ENCODE results near the gene ABCA7. TPM values are rescaled to one million over a fixed set of nuclear protein-coding genes. Genes with fewer than 3 reads are reported as not detected.

The ABCA7 gene
- total and polyA plus RNA-seq, 2 of the 13 experiments (the other 11 are each of a cell fraction or from before 2014, with no cell fraction given), result 4.4 to 32.4 TPM

- ChIA-PET POLR2A (no interaction called here), CTCF (ENCODE audit: low intra/inter-chr PET ratio, low total read pairs) (no interaction called here)
- no peak for DNase-seq (ENCODE audit: low spot score)
- Histone ChIP-seq H3K4me1 (ENCODE audit: insufficient read depth, low read length) (peaks cover 36% of the 10 kb centered on the region), H3K36me3 (replicated peaks in 1 of 2; ENCODE audit: control insufficient read depth in 1 of 2, insufficient read depth in 2 of 2, low read length in 2 of 2) (peaks cover 3 to 4% of the 10 kb centered on the region in 2 experiments; a peak in 2 of 5 replicates), H3K4me3 (replicated peaks in 1 of 3; ENCODE audit: insufficient read depth in 1 of 3, low read depth in 2 of 3, low read length in 3 of 3) (no peak overlapping the region), H3K9me3 (ENCODE audit: low read length) (no peaks in the 10 kb centered on the region), H3K79me2 (ENCODE audit: insufficient read depth, low read length) (no peaks in the 10 kb centered on the region), H3K27ac (ENCODE audit: extremely low read length, insufficient read depth, low read length) (no peak overlapping the region), H4K20me1 (ENCODE audit: insufficient read depth, low read length) (no peaks in the 10 kb centered on the region), H3K27me3 (ENCODE audit: control insufficient read depth in 1 of 2, insufficient read depth in 2 of 2, low read length in 2 of 2) (no peaks in the 10 kb centered on the region; a peak in 1 of 5 replicates), H3K4me2 (ENCODE audit: low read depth, low read length) (no peak overlapping the region), H3K9ac (ENCODE audit: insufficient read depth, low read depth, low read length) (no peak overlapping the region), H2AFZ (ENCODE audit: low read length) (no peak overlapping the region)
- ATAC-seq, result no peak
- intact Hi-C loops (cut with micrococcal nuclease; ENCODE audit: unreplicated experiment) (no loop called here), in situ Hi-C loops (cut with HindIII; ENCODE audit: extremely low pct_ligation_motif_present, low pct_unique_long_range_greater_than_20kb) (no loop called here)
- BruUV-seq (replicated peaks), result no TSS peak
- TF ChIP-seq ZNF567 (CRISPR knock-in tag; IDR thresholded peaks at IDR 0.05; ENCODE audit: borderline replicate concordance) (no peak), ZNF510 (CRISPR knock-in tag; IDR thresholded peaks at IDR 0.05; ENCODE audit: low read depth) (no peak), EHMT2 (IDR thresholded peaks at IDR 0.05; ENCODE audit: borderline replicate concordance, low read depth, low read length) (no peak), PRMT3 (CRISPR knock-in tag; IDR thresholded peaks at IDR 0.05; ENCODE audit: borderline replicate concordance, low read depth) (no peak), SRSF4 (IDR thresholded peaks at IDR 0.05; ENCODE audit: low read depth, low read length, poor library complexity, severe bottlenecking) (no peak), ZNF224 (CRISPR knock-in tag; IDR thresholded peaks at IDR 0.05) (no peak), SYNCRIP (IDR thresholded peaks at IDR 0.05; ENCODE audit: insufficient read depth, low read depth, low read length) (no peak), SP4 (CRISPR knock-in tag; IDR thresholded peaks at IDR 0.05) (0 out of 2 replicates have a peak, but pooled peaks have one; percentile 38), RBFOX2 (IDR thresholded peaks at IDR 0.05; ENCODE audit: low read depth, low read length) (peak; percentile 44; the same call in 1 of the 2 replicates), ZEB1 (IDR thresholded peaks at IDR 0.05; ENCODE audit: insufficient replicate concordance, low read depth) (no peak), ZNF136 (CRISPR knock-in tag; IDR thresholded peaks at IDR 0.05; ENCODE audit: low read depth) (no peak), MED1 (CRISPR knock-in tag; IDR thresholded peaks at IDR 0.05) (no peak), NR2F1 (CRISPR knock-in tag; IDR thresholded peaks at IDR 0.05) (no peak), NR1H2 (CRISPR knock-in tag; IDR thresholded peaks at IDR 0.05; ENCODE audit: borderline replicate concordance, low read depth) (no peak), PTBP1 (IDR thresholded peaks at IDR 0.05; ENCODE audit: low read depth, low read length, poor library complexity, severe bottlenecking) (no peak), POLR2G (IDR thresholded peaks at IDR 0.05; ENCODE audit: low read depth, low read length) (0 out of 2 replicates have a peak, but pooled peaks have one; percentile 9), HNRNPL (IDR thresholded peaks at IDR 0.05; ENCODE audit: low read depth, low read length) (0 out of 2 replicates have a peak, but pooled peaks have one; percentile 49), SUZ12 (IDR thresholded peaks at IDR 0.05; ENCODE audit: low read depth, low read length) (no peak)
- TF ChIP-seq, protein P1, sequence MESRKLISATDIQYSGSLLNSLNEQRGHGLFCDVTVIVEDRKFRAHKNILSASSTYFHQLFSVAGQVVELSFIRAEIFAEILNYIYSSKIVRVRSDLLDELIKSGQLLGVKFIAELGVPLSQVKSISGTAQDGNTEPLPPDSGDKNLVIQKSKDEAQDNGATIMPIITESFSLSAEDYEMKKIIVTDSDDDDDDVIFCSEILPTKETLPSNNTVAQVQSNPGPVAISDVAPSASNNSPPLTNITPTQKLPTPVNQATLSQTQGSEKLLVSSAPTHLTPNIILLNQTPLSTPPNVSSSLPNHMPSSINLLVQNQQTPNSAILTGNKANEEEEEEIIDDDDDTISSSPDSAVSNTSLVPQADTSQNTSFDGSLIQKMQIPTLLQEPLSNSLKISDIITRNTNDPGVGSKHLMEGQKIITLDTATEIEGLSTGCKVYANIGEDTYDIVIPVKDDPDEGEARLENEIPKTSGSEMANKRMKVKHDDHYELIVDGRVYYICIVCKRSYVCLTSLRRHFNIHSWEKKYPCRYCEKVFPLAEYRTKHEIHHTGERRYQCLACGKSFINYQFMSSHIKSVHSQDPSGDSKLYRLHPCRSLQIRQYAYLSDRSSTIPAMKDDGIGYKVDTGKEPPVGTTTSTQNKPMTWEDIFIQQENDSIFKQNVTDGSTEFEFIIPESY (CRISPR knock-in tag; IDR thresholded peaks at IDR 0.05), result peak; percentile 42; the same call in 1 of the 2 replicates
- 94% methylated on average over 24 of the region's 37 CpGs for WGBS (ENCODE audit: low lambda C conversion rate)
- no peak for FAIRE-seq
Measured at GRCh38 chr19:1063030-1063908, 23.4 kb downstream of the ABCA7 start.

Data from HepG2 (cell line).